SK-N-SH treated with all-trans-retinoic acid at 6 μM for 48 hours (cell line): ENCODE measurements around the gene ARHGEF38.
A peak's percentile ranks its signal among the peaks of the same experiment; 100 is the strongest.

Experiments
- ATAC-seq: fragments of 200-7000 bp; cut with Tn5 transposase; 3 replicates; pipeline ENCODE4 v1.9.1; 2020; ENCODE audit warnings: mild to moderate bottlenecking, moderate library complexity
- ARNTL ChIP-seq: fragments of 450-650 bp; formaldehyde crosslinking; IDR thresholded peaks from 2 replicates; pipeline ENCODE4 v1.5.0; 2020; ENCODE audit warnings: low read depth, mild to moderate bottlenecking, moderate library complexity, borderline replicate concordance
- BACH2 ChIP-seq: fragments of 250-450 bp; sonication (Bioruptor Pico); IDR thresholded peaks from 2 replicates; pipeline ENCODE4 v1.9.0; 2021; ENCODE audit warnings: mild to moderate bottlenecking, borderline replicate concordance
- CREB5 ChIP-seq: fragments of 250-450 bp; sonication (Bioruptor Pico); IDR thresholded peaks from 2 replicates; pipeline ENCODE4 v1.5.1; 2020; ENCODE audit warnings: low read depth, mild to moderate bottlenecking, moderate library complexity
- CSDC2 ChIP-seq: fragments of 250-450 bp; sonication (Bioruptor Pico); IDR thresholded peaks from 2 replicates; pipeline ENCODE4 v1.5.0; 2020; ENCODE audit warnings: mild to moderate bottlenecking, moderate library complexity
- ESRRG ChIP-seq: fragments of 250-450 bp; sonication (Bioruptor Pico); IDR thresholded peaks from 2 replicates; pipeline ENCODE4 v1.6.1; 2021; ENCODE audit warnings: mild to moderate bottlenecking
- GLIS3 ChIP-seq: fragments of 250-450 bp; sonication (Bioruptor Pico); IDR thresholded peaks from 2 replicates; pipeline ENCODE4 v1.5.0; 2020; ENCODE audit warnings: mild to moderate bottlenecking, moderate library complexity
- ISL1 ChIP-seq: fragments of 250-450 bp; sonication (Bioruptor Pico); IDR thresholded peaks from 2 replicates; pipeline ENCODE4 v2.1.2; 2022; ENCODE audit warnings: mild to moderate bottlenecking, moderate library complexity
- OSR1 ChIP-seq: fragments of 250-450 bp; sonication (Bioruptor Pico); IDR thresholded peaks from 2 replicates; pipeline ENCODE4 v1.8.0; 2022; ENCODE audit warnings: moderate library complexity, mild to moderate bottlenecking, inconsistent platforms
- PATZ1 ChIP-seq: fragments of 250-450 bp; sonication (Bioruptor Pico); IDR thresholded peaks from 2 replicates; pipeline ENCODE4 v1.8.0; 2020; ENCODE audit warnings: mild to moderate bottlenecking, moderate library complexity, borderline replicate concordance
- RARB ChIP-seq: fragments of 250-450 bp; sonication (Bioruptor Pico); IDR thresholded peaks from 2 replicates; pipeline ENCODE4 v1.8.0; 2021; ENCODE audit warnings: mild to moderate bottlenecking, moderate library complexity
- SNAI2 ChIP-seq: fragments of 250-450 bp; sonication (Bioruptor Pico); IDR thresholded peaks from 2 replicates; pipeline ENCODE4 v1.5.0; 2020; ENCODE audit warnings: mild to moderate bottlenecking, moderate library complexity
- TCF4 ChIP-seq: fragments of 250-450 bp; sonication (Bioruptor Pico); IDR thresholded peaks from 2 replicates; pipeline ENCODE4 v1.8.0; 2021; ENCODE audit warnings: mild to moderate bottlenecking, moderate library complexity, borderline replicate concordance
- TOX ChIP-seq: fragments of 250-450 bp; sonication (Bioruptor Pico); IDR thresholded peaks from 2 replicates; pipeline ENCODE4 v1.8.0; 2021; ENCODE audit warnings: mild to moderate bottlenecking, moderate library complexity, borderline replicate concordance
- TSHZ2 ChIP-seq: fragments of 250-450 bp; sonication (Bioruptor Pico); IDR thresholded peaks from 2 replicates; pipeline ENCODE4 v1.5.0; 2020; ENCODE audit warnings: mild to moderate bottlenecking, moderate library complexity
- ZC3H10 ChIP-seq: fragments of 250-450 bp; sonication (Bioruptor Pico); IDR thresholded peaks from 2 replicates; pipeline ENCODE4 v1.5.1; 2021; ENCODE audit warnings: mild to moderate bottlenecking, moderate library complexity
- ZFP3 ChIP-seq: fragments of 250-450 bp; sonication (Bioruptor Pico); IDR thresholded peaks from 2 replicates; pipeline ENCODE4 v1.5.0; 2020; ENCODE audit warnings: mild to moderate bottlenecking, moderate library complexity
- ZFP30 ChIP-seq: fragments of 450-650 bp; formaldehyde crosslinking; IDR thresholded peaks from 2 replicates; pipeline ENCODE4 v1.5.0; 2022; ENCODE audit warnings: mild to moderate bottlenecking, moderate library complexity
- ZNF565 ChIP-seq: fragments of 450-650 bp; formaldehyde crosslinking; conservative IDR thresholded peaks from 2 replicates; pipeline ENCODE4 v1.5.0; 2020; ENCODE audit warnings: low read depth, mild to moderate bottlenecking, moderate library complexity
- ZNF70 ChIP-seq: fragments of 450-650 bp; formaldehyde crosslinking; IDR thresholded peaks from 2 replicates; pipeline ENCODE4 v1.5.0; 2020; ENCODE audit warnings: mild to moderate bottlenecking, moderate library complexity
- ZNF8 ChIP-seq: fragments of 450-650 bp; formaldehyde crosslinking; IDR thresholded peaks from 2 replicates; pipeline ENCODE4 v1.5.0; 2020; ENCODE audit warnings: mild to moderate bottlenecking, moderate library complexity
- TF ChIP-seq, protein P1 (sequence below): fragments of 250-450 bp; sonication (Bioruptor Pico); IDR thresholded peaks from 2 replicates; pipeline ENCODE4 v1.8.0; 2021; ENCODE audit warnings: low read depth, mild to moderate bottlenecking, moderate library complexity, borderline replicate concordance

The ARHGEF38 gene

GRCh38 chr4:105661028-105661427 is 108.6 kb downstream of the ARHGEF38 start:
- ATAC-seq: no peak
- TF ChIP-seq ZC3H10 (no peak), ZNF70 (CRISPR knock-in tag) (no peak), ZFP3 (CRISPR knock-in tag) (no peak), ARNTL (no peak), GLIS3 (CRISPR knock-in tag) (no peak)
- TF ChIP-seq, all 23 proteins: peak for 0

- ATAC-seq: no peak
- TF ChIP-seq ZNF70 (CRISPR knock-in tag): no peak
- TF ChIP-seq ESRRG: no peak
- no peak for TF ChIP-seq TOX
- TF ChIP-seq ZNF565 (CRISPR knock-in tag): no peak
- TF ChIP-seq CREB5 (CRISPR knock-in tag): no peak
- no peak for TF ChIP-seq GLIS3 (CRISPR knock-in tag)
- TF ChIP-seq ISL1 (CRISPR knock-in tag): no peak
- TF ChIP-seq TCF4 (CRISPR knock-in tag): no peak
These were observed 110.7 kb downstream of the ARHGEF38 start for GRCh38 chr4:105662935-105663675.

DNA sequence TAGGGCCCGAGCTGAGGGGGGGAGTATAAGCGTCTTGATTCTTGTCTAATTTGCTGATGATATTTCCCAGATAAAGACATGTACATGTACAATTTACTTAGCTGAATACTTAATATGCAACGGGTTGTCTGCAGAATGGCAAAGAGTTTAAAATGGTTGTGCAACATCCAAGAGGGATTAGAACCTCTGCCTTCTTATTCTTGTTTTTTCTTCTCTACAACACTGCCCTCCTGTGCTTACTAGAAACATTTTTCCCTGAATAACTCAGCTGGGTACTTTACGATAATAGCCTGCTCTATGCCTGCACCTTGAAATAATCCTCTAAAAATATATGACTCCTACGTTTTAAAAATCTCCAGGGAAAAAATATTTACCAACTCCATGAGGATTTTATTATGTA is 114.3 kb downstream of the ARHGEF38 start:
- TF ChIP-seq ESRRG (no peak), TSHZ2 (no peak), CSDC2 (CRISPR knock-in tag) (no peak), OSR1 (CRISPR knock-in tag) (no peak), TOX (no peak), ZNF8 (no peak), GLIS3 (CRISPR knock-in tag) (no peak), PATZ1 (CRISPR knock-in tag) (no peak), CREB5 (CRISPR knock-in tag) (no peak), ZFP3 (CRISPR knock-in tag) (no peak), TCF4 (CRISPR knock-in tag) (no peak), ZC3H10 (no peak), ZNF70 (CRISPR knock-in tag) (no peak), RARB (CRISPR knock-in tag) (no peak), ARNTL (no peak), ISL1 (CRISPR knock-in tag) (no peak), SNAI2 (no peak), BACH2 (CRISPR knock-in tag) (no peak), ZFP30 (CRISPR knock-in tag) (no peak)
- TF ChIP-seq, protein P1, sequence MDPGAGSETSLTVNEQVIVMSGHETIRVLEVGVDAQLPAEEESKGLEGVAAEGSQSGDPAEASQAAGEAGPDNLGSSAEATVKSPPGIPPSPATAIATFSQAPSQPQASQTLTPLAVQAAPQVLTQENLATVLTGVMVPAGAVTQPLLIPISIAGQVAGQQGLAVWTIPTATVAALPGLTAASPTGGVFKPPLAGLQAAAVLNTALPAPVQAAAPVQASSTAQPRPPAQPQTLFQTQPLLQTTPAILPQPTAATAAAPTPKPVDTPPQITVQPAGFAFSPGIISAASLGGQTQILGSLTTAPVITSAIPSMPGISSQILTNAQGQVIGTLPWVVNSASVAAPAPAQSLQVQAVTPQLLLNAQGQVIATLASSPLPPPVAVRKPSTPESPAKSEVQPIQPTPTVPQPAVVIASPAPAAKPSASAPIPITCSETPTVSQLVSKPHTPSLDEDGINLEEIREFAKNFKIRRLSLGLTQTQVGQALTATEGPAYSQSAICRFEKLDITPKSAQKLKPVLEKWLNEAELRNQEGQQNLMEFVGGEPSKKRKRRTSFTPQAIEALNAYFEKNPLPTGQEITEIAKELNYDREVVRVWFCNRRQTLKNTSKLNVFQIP (CRISPR knock-in tag): no peak
- peak; percentile 91 for ATAC-seq
